ENCODE results near the gene LRRC47. TPM values are rescaled to one million over a fixed set of nuclear protein-coding genes. Genes with fewer than 3 reads are reported as not detected.

LRRC47 gene
- total RNA-seq, 1 experiment from 2014 or later: 65.1 TPM

GRCh38 chr1:3774276-3774945 is 21.9 kb downstream of the LRRC47 start:
- Histone ChIP-seq H4K91ac (ENCODE audit: insufficient read length, low read depth, low read length) (no peak overlapping the region), H3K18ac (ENCODE audit: insufficient read length, low read depth, low read length) (no peak overlapping the region), H3K56ac (ENCODE audit: insufficient read length, low read depth, low read length) (no peak overlapping the region), H3K23me2 (ENCODE audit: insufficient read length, low read depth, low read length, poor library complexity, severe bottlenecking) (peaks cover 11% of the 10 kb centered on the region), H3K27ac (ENCODE audit: insufficient read length, low read depth, low read length) (no peak overlapping the region), H3K4me2 (ENCODE audit: insufficient read depth, insufficient read length, low read length) (no peak overlapping the region), H3K79me1 (ENCODE audit: insufficient read depth, low read depth, low read length, poor library complexity, severe bottlenecking) (no peaks in the 10 kb centered on the region), H3K4me1 (ENCODE audit: insufficient read depth, low read length) (no peaks in the 10 kb centered on the region; the same call in 1 of the 2 replicates), H3K23ac (ENCODE audit: insufficient read length, low read depth, low read length) (no peak overlapping the region), H2AK5ac (ENCODE audit: insufficient read length, low read length) (no peak overlapping the region), H3K9ac (ENCODE audit: extremely low read depth, insufficient read length, low read length) (no peak overlapping the region), H4K8ac (replicated peaks; ENCODE audit: insufficient read length, low read depth, low read length) (no peak overlapping the region), H2BK20ac (ENCODE audit: low read depth, low read length, poor library complexity, severe bottlenecking) (no peak overlapping the region), H3K9me3 (ENCODE audit: control insufficient read depth, low read depth, low read length) (no peaks in the 10 kb centered on the region), H3K14ac (ENCODE audit: insufficient read depth, low read length) (no peak overlapping the region), H2BK120ac (ENCODE audit: low read depth, low read length, poor library complexity, severe bottlenecking) (no peak overlapping the region), H2BK15ac (ENCODE audit: low read depth, low read length) (no peak overlapping the region), H4K5ac (ENCODE audit: insufficient read length, low read depth, low read length) (no peak overlapping the region), H3T11ph (ENCODE audit: low read length) (no peak overlapping the region), H2BK5ac (ENCODE audit: insufficient read length, low read length) (no peak overlapping the region), H2BK12ac (ENCODE audit: insufficient read length, low read depth, low read length) (no peak overlapping the region), H3K79me2 (ENCODE audit: insufficient read depth, low read length) (no peaks in the 10 kb centered on the region), H2AFZ (ENCODE audit: low read length) (no peak overlapping the region), H3K4ac (ENCODE audit: low read depth, low read length) (no peak overlapping the region), H3K27me3 (ENCODE audit: insufficient read depth, low read length) (no peaks in the 10 kb centered on the region), H4K20me1 (ENCODE audit: control insufficient read depth, insufficient read depth, insufficient read length) (no peaks in the 10 kb centered on the region)
- Mint-ChIP-seq H3K4me3 (no peak overlapping the region), H3K9me3 (no peaks in the 10 kb centered on the region), H3K36me3 (ENCODE audit: insufficient read depth in 1 of 3, low read depth in 3 of 3) (peaks cover 3 to 5% (median 4%) of the 10 kb centered on the region in 3 experiments; a peak in 4 of 7 replicates), H3K27ac (no peak overlapping the region), H3K27me3 (ENCODE audit: low read depth) (peaks cover 15% of the 10 kb centered on the region), H3K4me1 (peaks cover 13 to 31% of the 10 kb centered on the region in 2 experiments)
- WGBS (ENCODE audit: extremely low coverage, insufficient read length, low lambda C conversion rate): no CpG with 5 or more reads among the region's 19 CpGs
- DNase-seq: no peak
- TF ChIP-seq, protein P1, sequence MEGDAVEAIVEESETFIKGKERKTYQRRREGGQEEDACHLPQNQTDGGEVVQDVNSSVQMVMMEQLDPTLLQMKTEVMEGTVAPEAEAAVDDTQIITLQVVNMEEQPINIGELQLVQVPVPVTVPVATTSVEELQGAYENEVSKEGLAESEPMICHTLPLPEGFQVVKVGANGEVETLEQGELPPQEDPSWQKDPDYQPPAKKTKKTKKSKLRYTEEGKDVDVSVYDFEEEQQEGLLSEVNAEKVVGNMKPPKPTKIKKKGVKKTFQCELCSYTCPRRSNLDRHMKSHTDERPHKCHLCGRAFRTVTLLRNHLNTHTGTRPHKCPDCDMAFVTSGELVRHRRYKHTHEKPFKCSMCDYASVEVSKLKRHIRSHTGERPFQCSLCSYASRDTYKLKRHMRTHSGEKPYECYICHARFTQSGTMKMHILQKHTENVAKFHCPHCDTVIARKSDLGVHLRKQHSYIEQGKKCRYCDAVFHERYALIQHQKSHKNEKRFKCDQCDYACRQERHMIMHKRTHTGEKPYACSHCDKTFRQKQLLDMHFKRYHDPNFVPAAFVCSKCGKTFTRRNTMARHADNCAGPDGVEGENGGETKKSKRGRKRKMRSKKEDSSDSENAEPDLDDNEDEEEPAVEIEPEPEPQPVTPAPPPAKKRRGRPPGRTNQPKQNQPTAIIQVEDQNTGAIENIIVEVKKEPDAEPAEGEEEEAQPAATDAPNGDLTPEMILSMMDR (conservative IDR thresholded peaks at IDR 0.05): no peak
